DND-41 (cell line): ENCODE results near the gene TRPV6.

Experiments
- ATAC-seq: fragments of 200-7000 bp; cut with Tn5 transposase; 3 replicates; pipeline ENCODE4 v1.9.1; 2021; ENCODE audit warnings: low read depth; ENCODE audit not compliant: insufficient read depth
- DNase-seq: peaks from one replicate; pipeline ENCODE4 v3.0.0-alpha.2; 2020
- H2AFZ ChIP-seq: 2 replicates; pipeline ENCODE4 v1.6.0; 2012; ENCODE audit warnings: low read depth, low read length
- H3K27ac ChIP-seq: 2 replicates; pipeline ENCODE4 v1.5.1; 2012; ENCODE audit warnings: low read length, inconsistent platforms
- H3K27me3 ChIP-seq: fragments of 200-600 bp; sonication (generic); 2 replicates; pipeline ENCODE4 v1.6.0; 2012; ENCODE audit warnings: low read length, mild to moderate bottlenecking, inconsistent platforms; ENCODE audit not compliant: insufficient read depth, poor library complexity
- H3K36me3 ChIP-seq: 2 replicates; pipeline ENCODE4 v1.5.1; 2012; ENCODE audit warnings: low read length, inconsistent platforms; ENCODE audit not compliant: insufficient read depth
- H3K4me1 ChIP-seq: 2 replicates; pipeline ENCODE4 v1.5.1; 2012; ENCODE audit warnings: mild to moderate bottlenecking, low read length; ENCODE audit not compliant: insufficient read depth
- H3K4me2 ChIP-seq: 2 replicates; pipeline ENCODE4 v1.6.0; 2012; ENCODE audit warnings: mild to moderate bottlenecking, moderate library complexity, low read length, inconsistent platforms; ENCODE audit not compliant: insufficient read depth
- H3K4me3 ChIP-seq, 2 experiments: fragments of 200-600 bp in 1 of 2; shearing (Covaris generic) in 1 of 2; 2 replicates each; pipeline ENCODE4 v1.5.1; 2012 to 2016; ENCODE audit warnings: inconsistent platforms in 2 of 2, low read length in 2 of 2, mild to moderate bottlenecking in 2 of 2, low read depth in 1 of 2, moderate library complexity in 1 of 2
- H3K79me2 ChIP-seq: 2 replicates; pipeline ENCODE4 v1.6.0; 2012; ENCODE audit warnings: low read length, inconsistent platforms; ENCODE audit not compliant: insufficient read depth
- H3K9ac ChIP-seq: 2 replicates; pipeline ENCODE4 v1.6.0; 2012; ENCODE audit warnings: low read depth, mild to moderate bottlenecking, inconsistent platforms, low read length, moderate library complexity
- H3K9me3 ChIP-seq: 2 replicates; pipeline ENCODE4 v1.5.1; 2012; ENCODE audit warnings: low read length, moderate library complexity, mild to moderate bottlenecking, inconsistent platforms; ENCODE audit not compliant: insufficient read depth, severe bottlenecking
- H4K20me1 ChIP-seq: 2 replicates; pipeline ENCODE4 v1.6.0; 2012; ENCODE audit warnings: low read length; ENCODE audit not compliant: insufficient read depth
- CTCF ChIP-seq: IDR thresholded peaks from 2 replicates; pipeline ENCODE4 v1.5.1; 2012; ENCODE audit warnings: borderline replicate concordance, low read length, moderate library complexity, mild to moderate bottlenecking; ENCODE audit not compliant: poor library complexity, severe bottlenecking; ENCODE audit errors: extremely low read depth
- EZH2 ChIP-seq: IDR thresholded peaks from 3 replicates; pipeline ENCODE4 v1.6.1; 2012; ENCODE audit warnings: borderline replicate concordance, low read depth, mild to moderate bottlenecking, moderate library complexity, low read length, inconsistent platforms; ENCODE audit not compliant: severe bottlenecking

TRPV6 gene

GRCh38 chr7:142868986-142869415 is 16.5 kb downstream of the TRPV6 start:
- Histone ChIP-seq H3K79me2 (no peaks in the 10 kb centered on the region; the same call in 1 of the 2 replicates), H3K9ac (no peak overlapping the region), H3K27ac (no peak overlapping the region), H3K9me3 (no peaks in the 10 kb centered on the region), H3K27me3 (no peaks in the 10 kb centered on the region), H4K20me1 (peaks cover 7% of the 10 kb centered on the region; the same call in 1 of the 2 replicates), H2AFZ (no peak overlapping the region), H3K4me3 (no peak overlapping the region), H3K4me2 (no peak overlapping the region), H3K4me1 (0 out of 2 replicates have a peak, but pooled peaks cover 3% of the 10 kb centered on the region), H3K36me3 (peaks cover 97% of the 10 kb centered on the region)
- DNase-seq: no peak
- ATAC-seq: no peak
- TF ChIP-seq CTCF (no peak), EZH2 (no peak)

- H3K9me3 ChIP-seq: no peaks in the 10 kb centered on the region
- 0 out of 2 replicates have a peak, but pooled peaks cover 3% of the 10 kb centered on the region for H3K4me1 ChIP-seq
- no peaks in the 10 kb centered on the region for H3K27me3 ChIP-seq
- H4K20me1 ChIP-seq: peaks cover 7% of the 10 kb centered on the region; the same call in 1 of the 2 replicates
- H2AFZ ChIP-seq: no peak overlapping the region
- no peak overlapping the region for H3K4me2 ChIP-seq
- H3K27ac ChIP-seq: no peak overlapping the region
- DNase-seq (no peak), ATAC-seq (no peak)
- H3K36me3 ChIP-seq: peaks cover 97% of the 10 kb centered on the region
- H3K79me2 ChIP-seq: no peaks in the 10 kb centered on the region; the same call in 1 of the 2 replicates
- TF ChIP-seq EZH2 (no peak), CTCF (no peak)
- no peak overlapping the region for H3K4me3 ChIP-seq
- no peak overlapping the region for H3K9ac ChIP-seq
These were observed 17.2 kb downstream of the TRPV6 start for GRCh38 chr7:142868188-142868985.

GRCh38 chr7:142867398-142868187 is 18.0 kb downstream of the TRPV6 start:
- no peak for DNase-seq
- no peak overlapping the region for H3K9ac ChIP-seq
- no peaks in the 10 kb centered on the region; the same call in 1 of the 2 replicates for H3K79me2 ChIP-seq
- H3K4me1 ChIP-seq: 0 out of 2 replicates have a peak, but pooled peaks cover 3% of the 10 kb centered on the region
- H3K36me3 ChIP-seq: peaks cover 100% of the 10 kb centered on the region
- H3K4me3 ChIP-seq: no peak overlapping the region
- no peak overlapping the region for H3K4me2 ChIP-seq
- peaks cover 7% of the 10 kb centered on the region; the same call in 1 of the 2 replicates for H4K20me1 ChIP-seq
- H2AFZ ChIP-seq: no peak overlapping the region
- ATAC-seq: no peak; the same call in 2 of the 3 replicates
- peak overlapping the region; percentile 9; the same call in 1 of the 2 replicates for H3K27ac ChIP-seq
- TF ChIP-seq EZH2 (no peak), CTCF (no peak)
- no peaks in the 10 kb centered on the region for H3K9me3 ChIP-seq
- H3K27me3 ChIP-seq: no peaks in the 10 kb centered on the region
